GM23248 (cell line): ENCODE results near the gene ZNF280C. TPM values are rescaled to one million over a fixed set of nuclear protein-coding genes. Genes with fewer than 3 reads are reported as not detected.

Experiments
- DNase-seq: peaks from one replicate; pipeline ENCODE4 v3.0.0-alpha.2; 2015
- H2AFZ ChIP-seq: fragments of 200-600 bp; sonication (generic); 2 replicates; pipeline ENCODE4 v1.6.1; 2016; ENCODE audit warnings: antibody characterized with exemption
- H3F3A ChIP-seq: fragments of 200-600 bp; sonication (generic); 2 replicates; pipeline ENCODE4 v1.6.1; 2016; ENCODE audit warnings: mild to moderate bottlenecking, antibody characterized with exemption, mixed run types; ENCODE audit not compliant: insufficient read depth
- H3K27ac ChIP-seq: fragments of 200-600 bp; sonication (generic); 2 replicates; pipeline ENCODE4 v1.5.1; 2016; ENCODE audit warnings: mild to moderate bottlenecking
- H3K27me3 ChIP-seq: fragments of 200-600 bp; sonication (generic); replicated peaks from 2 replicates; pipeline ENCODE4 v1.6.1; 2016; ENCODE audit warnings: mild to moderate bottlenecking; ENCODE audit not compliant: insufficient read depth
- H3K36me3 ChIP-seq: fragments of 200-600 bp; sonication (generic); 2 replicates; pipeline ENCODE4 v1.6.1; 2016; ENCODE audit warnings: low read depth, mild to moderate bottlenecking
- H3K4me1 ChIP-seq: fragments of 200-600 bp; sonication (generic); 2 replicates; pipeline ENCODE4 v1.6.1; 2016; ENCODE audit warnings: mild to moderate bottlenecking; ENCODE audit not compliant: insufficient read depth
- H3K4me2 ChIP-seq: fragments of 200-600 bp; sonication (generic); one replicate; pipeline ENCODE4 v1.6.1; 2016; ENCODE audit warnings: mild to moderate bottlenecking; ENCODE audit not compliant: unreplicated experiment
- H3K4me3 ChIP-seq: fragments of 200-600 bp; sonication (generic); 2 replicates; pipeline ENCODE4 v1.5.1; 2016; ENCODE audit warnings: mild to moderate bottlenecking
- H3K79me2 ChIP-seq: fragments of 200-600 bp; sonication (generic); 2 replicates; pipeline ENCODE4 v1.6.1; 2016; ENCODE audit warnings: mild to moderate bottlenecking; ENCODE audit not compliant: insufficient read depth
- H3K9ac ChIP-seq: fragments of 200-600 bp; sonication (generic); 2 replicates; pipeline ENCODE4 v1.6.1; 2016; ENCODE audit warnings: mild to moderate bottlenecking
- H3K9me2 ChIP-seq: fragments of 200-600 bp; sonication (generic); 2 replicates; pipeline ENCODE4 v1.6.1; 2016; ENCODE audit warnings: mixed run types, mild to moderate bottlenecking, moderate library complexity; ENCODE audit not compliant: insufficient read depth
- H3K9me3 ChIP-seq: fragments of 200-600 bp; sonication (generic); one replicate; pipeline ENCODE4 v1.6.1; 2017; ENCODE audit warnings: low read depth
- H4K20me1 ChIP-seq: fragments of 200-600 bp; sonication (generic); 2 replicates; pipeline ENCODE4 v1.6.0; 2016; ENCODE audit not compliant: insufficient read depth
- EZH2 ChIP-seq: fragments of 200-600 bp; sonication (generic); IDR thresholded peaks from 2 replicates; pipeline ENCODE4 v1.6.1; 2018; ENCODE audit warnings: antibody characterized with exemption, mild to moderate bottlenecking; ENCODE audit not compliant: insufficient read depth, poor library complexity, severe bottlenecking
- EZH2phosphoT487 ChIP-seq: fragments of 200-600 bp; sonication (generic); IDR thresholded peaks from 2 replicates; pipeline ENCODE4 v1.6.1; 2018; ENCODE audit warnings: antibody characterized with exemption, moderate library complexity, mild to moderate bottlenecking, low read depth; ENCODE audit not compliant: insufficient read depth
- WGBS, 2 experiments: methylation state at CpG; one replicate each; pipeline ENCODE4 v1.1.6; 2015 to 2017; ENCODE audit warnings: low lambda C conversion rate in 2 of 2, low coverage in 1 of 2; ENCODE audit errors: missing lambda C conversion rate in 2 of 2; 5-methylcytosine and 5-hydroxymethylcytosine counted together
- in situ Hi-C: fragments of 300-500 bp; cut with MboI; formaldehyde crosslinking; loops from 2 replicates; pipeline ENCODE4 v1.15.0; 2020
- polyA plus RNA-seq: library from polyadenylated mRNA; unstranded; fragments of >200 nt; fragmentation: Nextera tagmentation; extraction: Ambion mirVana; gene quantifications from 2 replicates; pipeline ENCODE4 v1.2.1, GENCODE V29; 2016
- total RNA-seq: library from RNA; depleted of rRNA; stranded (reverse); fragments of >200 nt; shearing (Covaris generic); gene quantifications from 2 replicates; pipeline ENCODE4 v1.2.3, GENCODE V29; 2014

ZNF280C gene
- total and polyA plus RNA-seq, 2 experiments from 2014 or later: 2.0 to 3.4 TPM

DNA sequence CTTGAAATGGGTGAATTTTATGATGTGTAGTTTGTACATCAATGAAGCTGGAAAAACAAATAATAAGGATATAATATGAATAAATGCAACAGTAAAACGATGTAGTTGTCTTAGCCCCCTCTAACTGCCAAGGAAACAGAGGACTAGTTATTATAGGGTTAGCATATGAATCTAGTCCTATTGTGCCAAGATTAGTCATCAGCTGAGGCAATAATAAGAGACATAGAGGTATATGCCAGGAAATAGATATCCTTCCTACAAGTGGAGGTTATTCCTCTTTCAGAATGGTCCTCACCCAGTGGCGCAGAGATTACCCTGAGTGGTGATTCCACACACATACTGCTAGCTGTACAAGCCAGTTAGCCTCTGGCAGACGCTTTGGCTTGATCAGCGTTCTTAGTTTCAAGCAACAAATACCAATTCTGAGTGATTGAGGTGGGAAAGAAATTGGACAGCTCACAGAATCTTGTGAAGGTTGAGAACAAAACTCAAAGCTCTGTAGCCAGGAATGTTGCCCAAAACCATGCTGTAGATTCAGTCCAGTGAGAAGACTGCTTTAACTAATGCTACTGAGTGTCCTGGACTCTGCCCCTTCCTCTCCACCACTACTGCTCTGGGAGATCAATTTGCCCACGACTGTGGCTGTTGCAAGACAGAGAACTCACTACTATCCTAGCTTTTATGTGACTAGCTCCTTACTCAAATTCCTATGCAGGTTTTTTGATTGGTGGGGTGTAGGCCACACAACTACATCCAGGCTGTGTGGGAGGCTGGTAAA, 27.0 kb upstream of the ZNF280C start:
- DNase-seq: peak; percentile 7
- no peak overlapping the region for H3K9ac ChIP-seq
- H2AFZ ChIP-seq: no peak overlapping the region
- WGBS, 2 experiments: 42 to 48% methylated on average over 4 to 5 of the region's 5 CpGs
- H3K4me3 ChIP-seq: no peak overlapping the region
- no peaks in the 10 kb centered on the region for H3K36me3 ChIP-seq
- no peaks in the 10 kb centered on the region for H3K9me3 ChIP-seq
- H3F3A ChIP-seq: no peaks in the 10 kb centered on the region
- no peaks in the 10 kb centered on the region for H3K27me3 ChIP-seq
- in situ Hi-C loops: no loop called here
- H3K4me1 ChIP-seq: no peaks in the 10 kb centered on the region
- H3K4me2 ChIP-seq: no peak overlapping the region
- no peaks in the 10 kb centered on the region for H3K9me2 ChIP-seq
- no peak overlapping the region for H3K27ac ChIP-seq
- no peaks in the 10 kb centered on the region for H3K79me2 ChIP-seq
- no peaks in the 10 kb centered on the region for H4K20me1 ChIP-seq
- TF ChIP-seq EZH2 (no peak), EZH2phosphoT487 (no peak)

DNA sequence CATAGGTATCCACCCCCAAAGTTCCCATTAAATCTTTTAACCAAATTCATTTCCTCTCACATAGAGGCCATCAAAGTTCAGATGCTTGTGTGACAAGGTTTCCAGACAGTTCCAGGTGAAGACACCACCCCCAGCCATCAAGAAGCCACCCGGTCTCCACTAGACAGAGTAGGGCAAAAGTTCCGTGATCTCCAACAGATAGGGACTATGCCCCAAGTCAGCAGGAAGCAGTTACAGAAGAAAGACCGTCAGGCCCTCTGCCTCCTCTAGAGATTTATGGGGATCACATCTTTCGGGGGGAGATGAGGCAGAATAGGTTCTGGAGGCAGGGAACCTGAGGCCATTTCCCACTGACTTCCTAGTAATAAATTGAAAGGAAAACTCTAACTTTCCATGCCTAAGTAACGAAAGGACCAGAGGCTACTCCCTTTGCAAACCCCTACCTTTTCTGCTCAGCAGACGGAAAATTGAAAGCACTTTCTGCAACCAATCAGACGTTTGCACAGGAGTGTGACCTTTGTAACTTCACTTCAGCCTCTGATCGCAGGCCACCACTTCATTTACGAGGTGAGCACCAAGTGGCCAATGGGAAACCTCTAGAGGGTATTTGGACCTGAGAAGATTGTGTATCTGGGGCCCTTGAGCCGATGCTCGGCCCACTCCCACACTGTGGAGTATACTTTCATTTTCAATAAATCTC, 18.5 kb upstream of the ZNF280C start:
- Histone ChIP-seq H3K9me3 (no peaks in the 10 kb centered on the region), H3K9ac (no peak overlapping the region), H3K27ac (no peak overlapping the region), H3K36me3 (no peaks in the 10 kb centered on the region), H3K4me2 (no peak overlapping the region), H3K27me3 (no peaks in the 10 kb centered on the region), H3K9me2 (no peaks in the 10 kb centered on the region), H3F3A (no peaks in the 10 kb centered on the region), H3K4me3 (no peak overlapping the region), H3K79me2 (no peaks in the 10 kb centered on the region), H4K20me1 (no peaks in the 10 kb centered on the region), H3K4me1 (no peaks in the 10 kb centered on the region), H2AFZ (no peak overlapping the region)
- DNase-seq: no peak
- in situ Hi-C loops: no loop called here
- 54 to 60% methylated on average over 10 to 11 of the region's 11 CpGs for WGBS, 2 experiments
- TF ChIP-seq EZH2: no peak

DNA sequence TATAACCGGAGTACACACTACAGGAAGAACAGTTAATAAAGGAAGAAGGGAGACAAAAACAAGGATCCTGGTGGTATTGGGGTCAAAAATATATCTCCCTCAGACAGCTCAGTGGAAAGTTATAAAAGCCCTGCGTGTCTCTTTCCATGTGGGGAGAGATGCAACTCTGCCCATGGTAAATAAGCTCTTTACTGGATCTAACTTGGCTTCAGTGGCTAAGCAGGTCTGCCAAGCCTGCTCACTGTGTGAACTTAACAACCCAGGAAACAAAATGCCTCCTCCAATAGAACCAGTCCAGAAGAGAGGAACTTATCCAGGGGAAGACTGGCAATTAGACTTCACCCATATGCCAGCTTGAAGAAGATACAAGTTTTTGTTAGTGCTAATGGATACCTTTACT, 17.0 kb upstream of the ZNF280C start:
- no peaks in the 10 kb centered on the region for H3K27me3 ChIP-seq
- WGBS, 2 experiments: 43 to 50% methylated on average over 2 of the region's 2 CpGs
- H3F3A ChIP-seq: no peaks in the 10 kb centered on the region
- in situ Hi-C loops: no loop called here
- H3K4me1 ChIP-seq: no peaks in the 10 kb centered on the region
- no peaks in the 10 kb centered on the region for H3K9me3 ChIP-seq
- H3K9me2 ChIP-seq: no peaks in the 10 kb centered on the region
- no peaks in the 10 kb centered on the region for H4K20me1 ChIP-seq
- no peak overlapping the region for H3K4me2 ChIP-seq
- TF ChIP-seq EZH2phosphoT487: no peak
- TF ChIP-seq EZH2: no peak
- H3K27ac ChIP-seq: no peak overlapping the region
- H3K9ac ChIP-seq: no peak overlapping the region
- no peaks in the 10 kb centered on the region for H3K79me2 ChIP-seq
- no peak overlapping the region for H3K4me3 ChIP-seq
- no peaks in the 10 kb centered on the region for H3K36me3 ChIP-seq
- no peak for DNase-seq
- no peak overlapping the region for H2AFZ ChIP-seq

DNA sequence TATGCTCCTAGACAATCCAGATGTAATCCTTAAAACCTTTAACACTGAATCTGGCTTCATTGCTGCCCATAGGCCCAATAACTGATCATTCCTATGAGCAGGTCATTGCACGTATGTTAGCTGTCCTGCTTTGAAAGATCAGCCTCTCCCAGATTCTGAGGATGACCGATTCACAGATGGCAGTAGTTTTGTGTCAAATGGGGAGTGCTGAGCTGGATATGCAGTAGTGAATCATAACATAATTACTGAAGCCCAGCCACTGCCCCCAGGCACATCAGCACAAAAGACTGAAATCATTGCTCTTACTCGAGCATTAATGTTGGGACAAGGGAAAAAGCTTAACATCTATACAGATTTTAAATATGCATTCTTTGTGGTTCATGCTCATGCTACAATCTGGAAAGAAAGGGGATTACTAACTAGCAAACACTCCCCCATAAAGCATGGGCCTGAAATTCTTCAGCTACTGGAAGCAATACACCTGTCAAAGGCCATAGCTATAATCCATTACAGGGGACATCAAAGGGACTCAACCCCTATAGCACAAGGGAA, 16.4 kb upstream of the ZNF280C start:
- no peaks in the 10 kb centered on the region for H4K20me1 ChIP-seq

More for the DNA sequence above, 16.4 kb upstream of the ZNF280C start:
- peak; percentile 13 for DNase-seq
- WGBS, 2 experiments: 46 to 47% methylated on average over 3 of the region's 3 CpGs
- Histone ChIP-seq H3K9me2 (no peaks in the 10 kb centered on the region), H3K9ac (no peak overlapping the region), H3K36me3 (no peaks in the 10 kb centered on the region), H3K27ac (no peak overlapping the region), H3K9me3 (no peaks in the 10 kb centered on the region), H3K4me3 (no peak overlapping the region), H3K79me2 (no peaks in the 10 kb centered on the region), H3F3A (no peaks in the 10 kb centered on the region), H3K4me1 (no peaks in the 10 kb centered on the region), H3K4me2 (no peak overlapping the region), H2AFZ (no peak overlapping the region), H3K27me3 (no peaks in the 10 kb centered on the region)
- TF ChIP-seq EZH2phosphoT487 (no peak), EZH2 (no peak)
- in situ Hi-C loops: no loop called here
